COR-L47 (cell line): ENCODE data around the gene RPTOR.

ENCODE experiments used
- DNase-seq: peaks from one replicate; lab custom pipeline; 2025; lab: John Stamatoyannopoulos, UW

The RPTOR gene

GRCh38 chr17:80930335-80931279 is 386.0 kb downstream of the RPTOR start:
- no peak for DNase-seq

GRCh38 chr17:80931421-80932265 is 387.0 kb downstream of the RPTOR start:
- DNase-seq = no peak

- DNase-seq = no peak
Measured at GRCh38 chr17:80935526-80935925, 390.9 kb downstream of the RPTOR start.

GRCh38 chr17:80936218-80936617 is 391.6 kb downstream of the RPTOR start:
- DNase-seq = no peak

- no peak for DNase-seq
Measured at GRCh38 chr17:80936723-80937122, 392.1 kb downstream of the RPTOR start.

GRCh38 chr17:80937462-80938381 is 393.1 kb downstream of the RPTOR start:
- DNase-seq = no peak

- DNase-seq = no peak
Measured at GRCh38 chr17:80938556-80938955, 393.9 kb downstream of the RPTOR start.

- DNase-seq = no peak
Measured at GRCh38 chr17:80939151-80940145, 394.8 kb downstream of the RPTOR start.

GRCh38 chr17:80940171-80941123 is 395.8 kb downstream of the RPTOR start:
- no peak for DNase-seq

- DNase-seq = no peak
Measured at GRCh38 chr17:80941171-80941570, 396.5 kb downstream of the RPTOR start.

- DNase-seq = no peak
Measured at GRCh38 chr17:80941743-80942422, 397.2 kb downstream of the RPTOR start.

- DNase-seq = peak; percentile 81
Measured at GRCh38 chr17:80942423-80943345, 398.0 kb downstream of the RPTOR start.

- no peak for DNase-seq
Measured at GRCh38 chr17:80943346-80944145, 398.9 kb downstream of the RPTOR start.

- no peak for DNase-seq
Measured at GRCh38 chr17:80944326-80944725, 399.7 kb downstream of the RPTOR start.

- DNase-seq = no peak
Measured at GRCh38 chr17:80945736-80946135, 401.1 kb downstream of the RPTOR start.

GRCh38 chr17:80946449-80946848 is 401.8 kb downstream of the RPTOR start:
- no peak for DNase-seq
